Thyroid gland (tissue), 4 donors: ENCODE data around the gene DLGAP1.

Source experiments
- POLR2A ChIP-seq, 2 donors: fragments of 450-650 bp; IDR thresholded peaks; one replicate each; pipeline ENCODE4 v1.6.1; 2017; ENCODE audit warnings: antibody characterized with exemption in 2 of 2, mild to moderate bottlenecking in 2 of 2, moderate library complexity in 1 of 2
- TF ChIP-seq, protein P1 (sequence below), 6 experiments: fragments of 200-600 bp in 3 of 6; fragments of 450-650 bp in 3 of 6; sonication (generic) in 3 of 6; IDR thresholded peaks; one replicate each; pipeline ENCODE4 v1.5.1; 2016 to 2019; ENCODE audit warnings: antibody characterized with exemption in 6 of 6, mild to moderate bottlenecking in 2 of 6, inconsistent platforms in 1 of 6, moderate library complexity in 1 of 6

GRCh38 chr18:3647636-3648035 lies 807.5 kb downstream of the DLGAP1 start:
- TF ChIP-seq, protein P1, sequence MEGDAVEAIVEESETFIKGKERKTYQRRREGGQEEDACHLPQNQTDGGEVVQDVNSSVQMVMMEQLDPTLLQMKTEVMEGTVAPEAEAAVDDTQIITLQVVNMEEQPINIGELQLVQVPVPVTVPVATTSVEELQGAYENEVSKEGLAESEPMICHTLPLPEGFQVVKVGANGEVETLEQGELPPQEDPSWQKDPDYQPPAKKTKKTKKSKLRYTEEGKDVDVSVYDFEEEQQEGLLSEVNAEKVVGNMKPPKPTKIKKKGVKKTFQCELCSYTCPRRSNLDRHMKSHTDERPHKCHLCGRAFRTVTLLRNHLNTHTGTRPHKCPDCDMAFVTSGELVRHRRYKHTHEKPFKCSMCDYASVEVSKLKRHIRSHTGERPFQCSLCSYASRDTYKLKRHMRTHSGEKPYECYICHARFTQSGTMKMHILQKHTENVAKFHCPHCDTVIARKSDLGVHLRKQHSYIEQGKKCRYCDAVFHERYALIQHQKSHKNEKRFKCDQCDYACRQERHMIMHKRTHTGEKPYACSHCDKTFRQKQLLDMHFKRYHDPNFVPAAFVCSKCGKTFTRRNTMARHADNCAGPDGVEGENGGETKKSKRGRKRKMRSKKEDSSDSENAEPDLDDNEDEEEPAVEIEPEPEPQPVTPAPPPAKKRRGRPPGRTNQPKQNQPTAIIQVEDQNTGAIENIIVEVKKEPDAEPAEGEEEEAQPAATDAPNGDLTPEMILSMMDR (IDR thresholded peaks at IDR 0.05) = no peak
- TF ChIP-seq POLR2A (IDR thresholded peaks at IDR 0.05) = no peak
